HL-60 (cell line): ENCODE measurements around the gene ASB16.

Source experiments
- POLR2AphosphoS5 ChIP-seq: IDR thresholded peaks from 2 replicates; pipeline ENCODE4 v1.6.1; 2012; ENCODE audit warnings: low read depth
- TF ChIP-seq, protein P1 (sequence below): IDR thresholded peaks from one replicate; pipeline ENCODE4 v1.5.1; 2011; ENCODE audit warnings: low read length, control low read depth, inconsistent platforms; ENCODE audit not compliant: insufficient read depth
- TF ChIP-seq, protein P2 (sequence below): IDR thresholded peaks from 2 replicates; pipeline ENCODE4 v1.6.1; 2012; ENCODE audit warnings: low read depth; ENCODE audit not compliant: insufficient replicate concordance

DNA sequence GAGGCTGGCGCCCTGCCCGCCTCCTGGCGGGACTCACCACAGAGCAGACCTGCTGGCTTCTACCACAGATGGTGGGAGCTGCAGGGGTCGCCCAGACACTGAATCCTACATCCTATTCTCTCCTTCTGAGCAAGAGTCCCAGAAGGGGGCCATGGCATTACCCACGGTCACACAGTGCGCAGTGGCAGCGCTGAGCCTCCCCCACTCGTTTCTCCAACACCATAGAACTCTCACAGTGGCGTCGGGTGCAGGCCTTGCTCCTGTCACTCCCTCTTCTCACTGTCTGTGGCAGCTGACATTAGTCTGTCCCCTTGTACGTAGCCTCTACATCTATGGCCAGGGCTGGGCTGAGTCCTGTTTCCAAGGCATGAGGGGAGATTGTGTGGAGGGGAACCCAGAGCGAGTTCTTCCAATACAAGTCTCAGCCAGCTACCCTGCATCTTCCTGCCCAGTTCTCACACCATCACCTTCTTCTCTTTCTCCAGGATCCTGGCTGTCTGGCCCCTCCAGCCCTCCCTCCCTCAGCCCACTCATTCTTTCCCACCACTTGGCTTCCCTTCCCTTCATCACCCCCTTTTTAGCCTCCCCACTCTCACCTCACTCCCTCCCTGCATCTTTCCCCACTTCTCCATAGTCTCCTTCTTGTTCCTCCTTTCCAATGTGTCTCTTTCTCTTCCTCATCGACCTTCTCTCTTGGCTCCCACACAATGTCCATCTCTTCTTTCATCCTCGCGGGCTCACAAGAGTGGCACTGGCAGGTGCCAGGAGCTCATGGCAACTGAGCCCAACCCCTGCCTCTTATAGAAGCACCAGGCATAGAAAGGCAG lies 43.1 kb downstream of the ASB16 start:
- TF ChIP-seq, protein P1, sequence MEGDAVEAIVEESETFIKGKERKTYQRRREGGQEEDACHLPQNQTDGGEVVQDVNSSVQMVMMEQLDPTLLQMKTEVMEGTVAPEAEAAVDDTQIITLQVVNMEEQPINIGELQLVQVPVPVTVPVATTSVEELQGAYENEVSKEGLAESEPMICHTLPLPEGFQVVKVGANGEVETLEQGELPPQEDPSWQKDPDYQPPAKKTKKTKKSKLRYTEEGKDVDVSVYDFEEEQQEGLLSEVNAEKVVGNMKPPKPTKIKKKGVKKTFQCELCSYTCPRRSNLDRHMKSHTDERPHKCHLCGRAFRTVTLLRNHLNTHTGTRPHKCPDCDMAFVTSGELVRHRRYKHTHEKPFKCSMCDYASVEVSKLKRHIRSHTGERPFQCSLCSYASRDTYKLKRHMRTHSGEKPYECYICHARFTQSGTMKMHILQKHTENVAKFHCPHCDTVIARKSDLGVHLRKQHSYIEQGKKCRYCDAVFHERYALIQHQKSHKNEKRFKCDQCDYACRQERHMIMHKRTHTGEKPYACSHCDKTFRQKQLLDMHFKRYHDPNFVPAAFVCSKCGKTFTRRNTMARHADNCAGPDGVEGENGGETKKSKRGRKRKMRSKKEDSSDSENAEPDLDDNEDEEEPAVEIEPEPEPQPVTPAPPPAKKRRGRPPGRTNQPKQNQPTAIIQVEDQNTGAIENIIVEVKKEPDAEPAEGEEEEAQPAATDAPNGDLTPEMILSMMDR = no peak
- peak; percentile 70 for TF ChIP-seq POLR2AphosphoS5
- TF ChIP-seq, protein P2, sequence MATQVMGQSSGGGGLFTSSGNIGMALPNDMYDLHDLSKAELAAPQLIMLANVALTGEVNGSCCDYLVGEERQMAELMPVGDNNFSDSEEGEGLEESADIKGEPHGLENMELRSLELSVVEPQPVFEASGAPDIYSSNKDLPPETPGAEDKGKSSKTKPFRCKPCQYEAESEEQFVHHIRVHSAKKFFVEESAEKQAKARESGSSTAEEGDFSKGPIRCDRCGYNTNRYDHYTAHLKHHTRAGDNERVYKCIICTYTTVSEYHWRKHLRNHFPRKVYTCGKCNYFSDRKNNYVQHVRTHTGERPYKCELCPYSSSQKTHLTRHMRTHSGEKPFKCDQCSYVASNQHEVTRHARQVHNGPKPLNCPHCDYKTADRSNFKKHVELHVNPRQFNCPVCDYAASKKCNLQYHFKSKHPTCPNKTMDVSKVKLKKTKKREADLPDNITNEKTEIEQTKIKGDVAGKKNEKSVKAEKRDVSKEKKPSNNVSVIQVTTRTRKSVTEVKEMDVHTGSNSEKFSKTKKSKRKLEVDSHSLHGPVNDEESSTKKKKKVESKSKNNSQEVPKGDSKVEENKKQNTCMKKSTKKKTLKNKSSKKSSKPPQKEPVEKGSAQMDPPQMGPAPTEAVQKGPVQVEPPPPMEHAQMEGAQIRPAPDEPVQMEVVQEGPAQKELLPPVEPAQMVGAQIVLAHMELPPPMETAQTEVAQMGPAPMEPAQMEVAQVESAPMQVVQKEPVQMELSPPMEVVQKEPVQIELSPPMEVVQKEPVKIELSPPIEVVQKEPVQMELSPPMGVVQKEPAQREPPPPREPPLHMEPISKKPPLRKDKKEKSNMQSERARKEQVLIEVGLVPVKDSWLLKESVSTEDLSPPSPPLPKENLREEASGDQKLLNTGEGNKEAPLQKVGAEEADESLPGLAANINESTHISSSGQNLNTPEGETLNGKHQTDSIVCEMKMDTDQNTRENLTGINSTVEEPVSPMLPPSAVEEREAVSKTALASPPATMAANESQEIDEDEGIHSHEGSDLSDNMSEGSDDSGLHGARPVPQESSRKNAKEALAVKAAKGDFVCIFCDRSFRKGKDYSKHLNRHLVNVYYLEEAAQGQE = no peak
